Caco-2 (cell line): ENCODE measurements around the gene ALPK3. TPM values are rescaled to one million over a fixed set of nuclear protein-coding genes. Genes with fewer than 3 reads are reported as not detected.

Experiments
- BruUV-seq: library from RNA; stranded (reverse); fragments of 400-500 nt; replicated peaks from 2 replicates; lab custom pipeline; 2021; lab: Mats Ljungman, UMichigan
- CTCF ChIA-PET: fragments of 300-600 bp; sonication (Branson Sonifier 250); formaldehyde crosslinking; loops from one replicate; lab custom pipeline; 2022; ENCODE audit warnings: antibody characterized with exemption; lab: Charles Lee
- POLR2A ChIA-PET: fragments of 300-600 bp; sonication (Branson Sonifier 250); formaldehyde crosslinking; loops from one replicate; lab custom pipeline; 2022; ENCODE audit warnings: antibody characterized with exemption; lab: Charles Lee
- DNase-seq, 2 experiments: peaks; one replicate each; pipeline versions ENCODE4 v3.0.0 to v3.0.0-alpha.2; 2020 to 2022
- H3K27me3 ChIP-seq: replicated peaks from 2 replicates; pipeline ENCODE4 v1.6.0; 2011; ENCODE audit warnings: low read length; ENCODE audit not compliant: control insufficient read depth, insufficient read depth
- H3K36me3 ChIP-seq: 2 replicates; pipeline ENCODE4 v1.5.1; 2011; ENCODE audit warnings: low read length; ENCODE audit not compliant: control insufficient read depth, insufficient read depth
- H3K4me1 ChIP-seq: fragments of 250-450 bp; sonication (Bioruptor Pico); 2 replicates; pipeline ENCODE4 v1.5.1; 2020; ENCODE audit warnings: mild to moderate bottlenecking
- H3K4me3 ChIP-seq: 2 replicates; pipeline ENCODE4 v1.5.1; 2011; ENCODE audit warnings: low read depth, mild to moderate bottlenecking, control low read depth, low read length
- H3K9me3 ChIP-seq: fragments of 250-450 bp; sonication (Bioruptor Pico); 2 replicates; pipeline ENCODE4 v1.5.1; 2020; ENCODE audit warnings: mild to moderate bottlenecking, moderate library complexity
- H3K27ac Mint-ChIP-seq: one replicate; pipeline ENCODE4 v1.8.0; 2022; ENCODE audit warnings: mixed read lengths; ENCODE audit not compliant: unreplicated experiment
- H3K27me3 Mint-ChIP-seq: one replicate; pipeline ENCODE4 v1.8.0; 2022; ENCODE audit warnings: mixed read lengths; ENCODE audit not compliant: insufficient read depth, unreplicated experiment
- H3K36me3 Mint-ChIP-seq: one replicate; pipeline ENCODE4 v1.8.0; 2022; ENCODE audit warnings: mild to moderate bottlenecking, mixed read lengths; ENCODE audit not compliant: insufficient read depth, unreplicated experiment
- H3K4me1 Mint-ChIP-seq: one replicate; pipeline ENCODE4 v1.8.0; 2022; ENCODE audit warnings: low read depth, mixed read lengths; ENCODE audit not compliant: unreplicated experiment
- H3K4me3 Mint-ChIP-seq: one replicate; pipeline ENCODE4 v1.8.0; 2022; ENCODE audit warnings: mild to moderate bottlenecking, moderate library complexity, mixed read lengths; ENCODE audit not compliant: unreplicated experiment
- H3K9me3 Mint-ChIP-seq: one replicate; pipeline ENCODE4 v1.8.0; 2022; ENCODE audit warnings: mixed read lengths; ENCODE audit not compliant: unreplicated experiment
- intact Hi-C: fragments of 100-400 bp; cut with micrococcal nuclease; formaldehyde crosslinking; loops from one replicate; pipeline ENCODE4 v1.10.0; 2022; ENCODE audit not compliant: unreplicated experiment
- total RNA-seq: library from RNA; stranded (reverse); gene quantifications from 2 replicates; pipeline ENCODE4 v1.2.3, GENCODE V29; 2022
- TF ChIP-seq, protein P1 (sequence below), 2 experiments: fragments of 200-600 bp in 1 of 2; IDR thresholded peaks; 1 replicate in 1 of 2; 2 replicates in 1 of 2; pipeline versions ENCODE4 v1.5.1 to v1.8.0; 2011 to 2022; ENCODE audit warnings: antibody characterized with exemption in 1 of 2, control low read depth in 1 of 2, inconsistent platforms in 1 of 2, low read depth in 1 of 2, low read length in 1 of 2, mild to moderate bottlenecking in 1 of 2, moderate library complexity in 1 of 2; ENCODE audit not compliant: insufficient read depth in 1 of 2, severe bottlenecking in 1 of 2, unreplicated experiment in 1 of 2

Gene ALPK3
- total RNA-seq, 1 experiment from 2014 or later: 0.43 TPM

GRCh38 chr15:84878504-84878903 is 61.3 kb downstream of the ALPK3 start:
- no peak overlapping the region for H3K27ac Mint-ChIP-seq

DNA sequence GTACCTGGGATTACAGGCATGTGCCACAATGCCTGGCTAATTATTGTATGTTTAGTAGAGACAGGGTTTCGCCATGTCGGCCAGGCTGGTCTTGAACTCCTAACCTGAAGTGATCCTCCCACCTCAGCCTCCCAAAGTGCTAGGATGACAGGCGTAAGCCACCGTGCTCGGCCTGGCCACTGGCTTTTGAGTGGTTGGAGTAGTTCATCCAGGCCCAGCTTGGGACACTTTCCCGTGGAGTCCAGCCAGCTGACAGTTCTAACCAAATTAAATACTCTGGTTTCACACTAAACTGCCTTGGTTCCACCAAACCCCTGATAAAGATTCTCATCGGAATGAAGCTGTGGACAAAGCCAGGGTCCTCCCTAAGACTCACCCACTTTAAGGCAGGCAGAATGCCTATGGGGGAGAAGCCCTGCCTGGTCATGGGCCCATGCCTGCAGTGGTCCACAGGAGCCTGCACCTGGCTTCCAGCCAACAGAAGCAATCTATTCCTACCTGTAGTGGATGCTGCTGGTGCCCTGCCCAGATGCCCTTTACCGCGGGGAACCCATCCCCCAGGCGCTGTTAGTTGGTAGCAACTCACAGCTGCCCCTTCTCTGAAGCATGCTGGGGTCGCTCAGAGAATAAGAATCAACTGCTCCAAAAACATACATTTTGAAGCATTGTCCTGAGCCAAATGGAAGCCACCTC is 62.1 kb downstream of the ALPK3 start:
- H3K36me3 Mint-ChIP-seq: peaks cover 4% of the 10 kb centered on the region
- POLR2A ChIA-PET: no interaction called here
- H3K27me3 Mint-ChIP-seq: no peaks in the 10 kb centered on the region
- no peak overlapping the region for H3K4me3 Mint-ChIP-seq
- CTCF ChIA-PET: interaction anchor here (0.8 to 1.1 kb wide), 4 partner anchors 17 to 218 kb away, joined by 3 to 8 read pairs (median 4); no protein-coding TSS in a partner anchor
- H3K9me3 ChIP-seq: no peaks in the 10 kb centered on the region
- no peak for DNase-seq
- H3K27ac Mint-ChIP-seq: no peak overlapping the region
- H3K27me3 ChIP-seq: no peaks in the 10 kb centered on the region
- peaks cover 14% of the 10 kb centered on the region for H3K4me1 Mint-ChIP-seq
- intact Hi-C loops: no loop called here
- no peaks in the 10 kb centered on the region for H3K9me3 Mint-ChIP-seq
- H3K36me3 ChIP-seq: no peaks in the 10 kb centered on the region
- BruUV-seq: no TSS peak
- TF ChIP-seq, protein P1, sequence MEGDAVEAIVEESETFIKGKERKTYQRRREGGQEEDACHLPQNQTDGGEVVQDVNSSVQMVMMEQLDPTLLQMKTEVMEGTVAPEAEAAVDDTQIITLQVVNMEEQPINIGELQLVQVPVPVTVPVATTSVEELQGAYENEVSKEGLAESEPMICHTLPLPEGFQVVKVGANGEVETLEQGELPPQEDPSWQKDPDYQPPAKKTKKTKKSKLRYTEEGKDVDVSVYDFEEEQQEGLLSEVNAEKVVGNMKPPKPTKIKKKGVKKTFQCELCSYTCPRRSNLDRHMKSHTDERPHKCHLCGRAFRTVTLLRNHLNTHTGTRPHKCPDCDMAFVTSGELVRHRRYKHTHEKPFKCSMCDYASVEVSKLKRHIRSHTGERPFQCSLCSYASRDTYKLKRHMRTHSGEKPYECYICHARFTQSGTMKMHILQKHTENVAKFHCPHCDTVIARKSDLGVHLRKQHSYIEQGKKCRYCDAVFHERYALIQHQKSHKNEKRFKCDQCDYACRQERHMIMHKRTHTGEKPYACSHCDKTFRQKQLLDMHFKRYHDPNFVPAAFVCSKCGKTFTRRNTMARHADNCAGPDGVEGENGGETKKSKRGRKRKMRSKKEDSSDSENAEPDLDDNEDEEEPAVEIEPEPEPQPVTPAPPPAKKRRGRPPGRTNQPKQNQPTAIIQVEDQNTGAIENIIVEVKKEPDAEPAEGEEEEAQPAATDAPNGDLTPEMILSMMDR (IDR thresholded peaks at IDR 0.05; ENCODE audit: insufficient read depth in 1 of 2, low read depth in 1 of 2, low read length in 1 of 2, severe bottlenecking in 1 of 2, unreplicated experiment in 1 of 2): no peak
- peaks cover 16% of the 10 kb centered on the region for H3K4me1 ChIP-seq
- H3K4me3 ChIP-seq: no peak overlapping the region

More at GRCh38 chr15:84878504-84878903, 61.3 kb downstream of the ALPK3 start:
- Histone ChIP-seq H3K36me3 (no peaks in the 10 kb centered on the region), H3K4me1 (peaks cover 8% of the 10 kb centered on the region), H3K27me3 (no peaks in the 10 kb centered on the region), H3K9me3 (no peaks in the 10 kb centered on the region), H3K4me3 (no peak overlapping the region)
- no TSS peak for BruUV-seq
- Mint-ChIP-seq H3K27me3 (no peaks in the 10 kb centered on the region), H3K36me3 (peaks cover 4% of the 10 kb centered on the region), H3K9me3 (no peaks in the 10 kb centered on the region), H3K4me3 (no peak overlapping the region), H3K4me1 (peaks cover 11% of the 10 kb centered on the region)
- ChIA-PET POLR2A (no interaction called here), CTCF (interaction anchor here (0.6 to 1.1 kb wide), 9 partner anchors 8 to 217 kb away, joined by 3 to 10 read pairs (median 4); no protein-coding TSS in a partner anchor)
- intact Hi-C loops: no loop called here
- DNase-seq: peak; percentile 51 to 58
- TF ChIP-seq, protein P1 (IDR thresholded peaks at IDR 0.05; ENCODE audit: insufficient read depth in 1 of 2, low read depth in 1 of 2, low read length in 1 of 2, severe bottlenecking in 1 of 2, unreplicated experiment in 1 of 2): peak in 1 of 2 experiments; percentile 33

DNA sequence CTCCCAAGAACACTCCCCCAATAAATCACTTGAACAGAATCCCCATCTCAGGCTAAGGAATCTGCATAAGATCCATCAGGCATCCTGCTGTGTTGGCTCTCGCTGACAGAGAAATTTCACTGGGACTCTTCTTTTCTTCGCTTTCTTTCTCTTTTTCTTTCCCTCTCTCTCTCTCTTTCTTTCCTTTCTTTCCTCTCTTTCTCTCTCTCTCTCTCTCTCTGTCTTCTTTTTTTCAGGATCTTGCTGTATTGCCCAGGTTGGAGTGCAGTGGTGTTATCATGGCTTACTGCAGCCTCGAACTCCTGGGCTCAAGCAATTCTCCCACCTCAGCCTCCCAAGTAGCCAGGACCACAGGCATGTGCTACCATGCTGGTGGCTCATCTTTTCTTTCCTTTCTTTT is 62.9 kb downstream of the ALPK3 start:
- POLR2A ChIA-PET: no interaction called here
- Histone ChIP-seq H3K4me1 (peaks cover 21% of the 10 kb centered on the region), H3K4me3 (no peak overlapping the region), H3K9me3 (no peaks in the 10 kb centered on the region), H3K27me3 (no peaks in the 10 kb centered on the region), H3K36me3 (no peaks in the 10 kb centered on the region)
- DNase-seq: no peak
- H3K27me3 Mint-ChIP-seq: no peaks in the 10 kb centered on the region
- TF ChIP-seq, protein P1 (IDR thresholded peaks at IDR 0.05; ENCODE audit: insufficient read depth in 1 of 2, low read depth in 1 of 2, low read length in 1 of 2, severe bottlenecking in 1 of 2, unreplicated experiment in 1 of 2): no peak
- no TSS peak for BruUV-seq
- H3K4me1 Mint-ChIP-seq: peaks cover 14% of the 10 kb centered on the region
- peaks cover under 1% of the 10 kb centered on the region for H3K36me3 Mint-ChIP-seq
- no peaks in the 10 kb centered on the region for H3K9me3 Mint-ChIP-seq
- H3K27ac Mint-ChIP-seq: no peak overlapping the region
- no peak overlapping the region for H3K4me3 Mint-ChIP-seq
- intact Hi-C loops: no loop called here
- CTCF ChIA-PET: no interaction called here
